Dendritic cell treated with granulocyte-macrophage colony-stimulating factor and Interleukin-4, amounts not matched to agents 40 ng/mL and 50 ng/mL, for 4 days (primary cell): ENCODE data around the gene RAD51B.

Source experiments
- H3K27ac Mint-ChIP-seq: one replicate; pipeline ENCODE4 v1.8.0; 2022; ENCODE audit warnings: mild to moderate bottlenecking, mixed read lengths
- H3K27me3 Mint-ChIP-seq: one replicate; pipeline ENCODE4 v1.8.0; 2022; ENCODE audit warnings: mild to moderate bottlenecking, mixed read lengths
- H3K36me3 Mint-ChIP-seq: one replicate; pipeline ENCODE4 v1.8.0; 2022; ENCODE audit warnings: low read depth, mixed read lengths
- H3K4me1 Mint-ChIP-seq: one replicate; pipeline ENCODE4 v1.8.0; 2022; ENCODE audit warnings: low read depth, mixed read lengths
- H3K4me3 Mint-ChIP-seq: one replicate; pipeline ENCODE4 v1.8.0; 2022; ENCODE audit warnings: mild to moderate bottlenecking, moderate library complexity, mixed read lengths
- H3K9me3 Mint-ChIP-seq: one replicate; pipeline ENCODE4 v1.8.0; 2022; ENCODE audit warnings: mixed read lengths
- intact Hi-C: fragments of 100-400 bp; cut with micrococcal nuclease; formaldehyde crosslinking; loops from one replicate; pipeline ENCODE4 v1.15.0; 2022

RAD51B gene

GRCh38 chr14:68412505-68413465 lies 593.2 kb downstream of the RAD51B start:
- Mint-ChIP-seq H3K9me3 (no peaks in the 10 kb centered on the region), H3K27ac (no peak overlapping the region), H3K4me3 (no peak overlapping the region), H3K4me1 (peaks cover 28% of the 10 kb centered on the region), H3K27me3 (no peaks in the 10 kb centered on the region), H3K36me3 (no peaks in the 10 kb centered on the region)
- intact Hi-C loops = no loop called here

GRCh38 chr14:68413509-68413908 lies 593.9 kb downstream of the RAD51B start:
- Mint-ChIP-seq H3K4me3 (no peak overlapping the region), H3K27me3 (no peaks in the 10 kb centered on the region), H3K36me3 (no peaks in the 10 kb centered on the region), H3K4me1 (peaks cover 23% of the 10 kb centered on the region), H3K9me3 (no peaks in the 10 kb centered on the region), H3K27ac (no peak overlapping the region)
- intact Hi-C loops = no loop called here

GRCh38 chr14:68414121-68414520 lies 594.5 kb downstream of the RAD51B start:
- intact Hi-C loops = no loop called here
- Mint-ChIP-seq H3K9me3 (no peaks in the 10 kb centered on the region), H3K27ac (no peak overlapping the region), H3K4me1 (peaks cover 18% of the 10 kb centered on the region), H3K27me3 (no peaks in the 10 kb centered on the region), H3K4me3 (no peak overlapping the region), H3K36me3 (no peaks in the 10 kb centered on the region)

- intact Hi-C loops = loop anchor here (2.0 to 5.0 kb wide), 2 partner anchors 21 to 36 kb away; no protein-coding TSS in a partner anchor
- no peak overlapping the region for H3K4me3 Mint-ChIP-seq
- H3K4me1 Mint-ChIP-seq = peaks cover 5% of the 10 kb centered on the region
- no peaks in the 10 kb centered on the region for H3K27me3 Mint-ChIP-seq
- H3K9me3 Mint-ChIP-seq = no peaks in the 10 kb centered on the region
- no peaks in the 10 kb centered on the region for H3K36me3 Mint-ChIP-seq
- no peak overlapping the region for H3K27ac Mint-ChIP-seq
Observed at GRCh38 chr14:68416171-68416570, 596.6 kb downstream of the RAD51B start.

- Mint-ChIP-seq H3K9me3 (no peaks in the 10 kb centered on the region), H3K4me3 (no peak overlapping the region), H3K36me3 (no peaks in the 10 kb centered on the region), H3K4me1 (peaks cover 5% of the 10 kb centered on the region), H3K27me3 (no peaks in the 10 kb centered on the region), H3K27ac (no peak overlapping the region)
- intact Hi-C loops = loop anchor here (2.0 to 5.0 kb wide), 2 partner anchors 20 to 35 kb away; no protein-coding TSS in a partner anchor
Observed at GRCh38 chr14:68417009-68417650, 597.6 kb downstream of the RAD51B start.

GRCh38 chr14:68418174-68419118 lies 598.9 kb downstream of the RAD51B start:
- Mint-ChIP-seq H3K4me3 (no peak overlapping the region), H3K27me3 (no peaks in the 10 kb centered on the region), H3K4me1 (peaks cover 13% of the 10 kb centered on the region), H3K9me3 (no peaks in the 10 kb centered on the region), H3K27ac (peak overlapping the region; percentile 15), H3K36me3 (no peaks in the 10 kb centered on the region)
- intact Hi-C loops = loop anchor here (5.0 kb wide), 1 partner anchor 34 kb away; no protein-coding TSS in a partner anchor

GRCh38 chr14:68420350-68420749 lies 600.8 kb downstream of the RAD51B start:
- Mint-ChIP-seq H3K4me1 (peaks cover 26% of the 10 kb centered on the region), H3K4me3 (no peak overlapping the region), H3K9me3 (no peaks in the 10 kb centered on the region), H3K36me3 (no peaks in the 10 kb centered on the region), H3K27ac (no peak overlapping the region), H3K27me3 (no peaks in the 10 kb centered on the region)
- intact Hi-C loops = no loop called here

- no peaks in the 10 kb centered on the region for H3K36me3 Mint-ChIP-seq
- H3K9me3 Mint-ChIP-seq = no peaks in the 10 kb centered on the region
- no peak overlapping the region for H3K4me3 Mint-ChIP-seq
- peak overlapping the region; percentile 56 for H3K27ac Mint-ChIP-seq
- no peaks in the 10 kb centered on the region for H3K27me3 Mint-ChIP-seq
- intact Hi-C loops = no loop called here
- H3K4me1 Mint-ChIP-seq = peaks cover 26% of the 10 kb centered on the region
Observed at GRCh38 chr14:68421116-68421515, 601.5 kb downstream of the RAD51B start.

GRCh38 chr14:68423686-68424085 lies 604.1 kb downstream of the RAD51B start:
- Mint-ChIP-seq H3K4me1 (peaks cover 20% of the 10 kb centered on the region), H3K4me3 (no peak overlapping the region), H3K36me3 (no peaks in the 10 kb centered on the region), H3K27ac (peak overlapping the region; percentile 39), H3K9me3 (no peaks in the 10 kb centered on the region), H3K27me3 (no peaks in the 10 kb centered on the region)
- intact Hi-C loops = no loop called here

GRCh38 chr14:68424443-68425172 lies 605.0 kb downstream of the RAD51B start:
- Mint-ChIP-seq H3K27ac (peak overlapping the region; percentile 10), H3K9me3 (peaks cover under 1% of the 10 kb centered on the region), H3K4me3 (no peak overlapping the region), H3K4me1 (peaks cover 20% of the 10 kb centered on the region), H3K36me3 (no peaks in the 10 kb centered on the region), H3K27me3 (no peaks in the 10 kb centered on the region)
- intact Hi-C loops = no loop called here

- H3K27me3 Mint-ChIP-seq = no peaks in the 10 kb centered on the region
- H3K4me3 Mint-ChIP-seq = no peak overlapping the region
- intact Hi-C loops = no loop called here
- H3K9me3 Mint-ChIP-seq = peaks cover 8% of the 10 kb centered on the region
- H3K27ac Mint-ChIP-seq = no peak overlapping the region
- H3K36me3 Mint-ChIP-seq = no peaks in the 10 kb centered on the region
- H3K4me1 Mint-ChIP-seq = peaks cover 20% of the 10 kb centered on the region
Observed at GRCh38 chr14:68426661-68427549, 607.3 kb downstream of the RAD51B start.

GRCh38 chr14:68427550-68427890 lies 607.9 kb downstream of the RAD51B start:
- H3K27me3 Mint-ChIP-seq = no peaks in the 10 kb centered on the region

More at GRCh38 chr14:68427550-68427890, 607.9 kb downstream of the RAD51B start:
- intact Hi-C loops = no loop called here
- Mint-ChIP-seq H3K4me1 (peaks cover 20% of the 10 kb centered on the region), H3K36me3 (no peaks in the 10 kb centered on the region), H3K27ac (no peak overlapping the region), H3K9me3 (peaks cover 8% of the 10 kb centered on the region), H3K4me3 (no peak overlapping the region)
